IPS DF 6.9 (cell line): ENCODE measurements around the gene KIAA1958.

Experiments
- DNase-seq: peaks from one replicate; pipeline ENCODE4 v3.0.0-alpha.2; 2013; ENCODE audit warnings: low read depth, low spot score
- H3K27ac ChIP-seq: one replicate; pipeline ENCODE4 v1.5.1; 2013; ENCODE audit warnings: low read length, control low read depth
- H3K27me3 ChIP-seq: 2 replicates; pipeline ENCODE4 v1.6.1; 2013; ENCODE audit warnings: mild to moderate bottlenecking, low read length; ENCODE audit not compliant: control insufficient read depth, insufficient read depth
- H3K36me3 ChIP-seq: 2 replicates; pipeline ENCODE4 v1.6.1; 2013; ENCODE audit warnings: low read length; ENCODE audit not compliant: control insufficient read depth, insufficient read depth
- H3K4me1 ChIP-seq: 2 replicates; pipeline ENCODE4 v1.6.1; 2013; ENCODE audit warnings: low read length; ENCODE audit not compliant: control insufficient read depth, insufficient read depth
- H3K4me3 ChIP-seq: 2 replicates; pipeline ENCODE4 v1.5.1; 2013; ENCODE audit warnings: mild to moderate bottlenecking, low read length
- H3K9me3 ChIP-seq: 2 replicates; pipeline ENCODE4 v1.6.1; 2013; ENCODE audit warnings: low read length, inconsistent platforms; ENCODE audit not compliant: control insufficient read depth, insufficient read depth
- WGBS: extraction: QIAGEN DNeasy Blood & Tissue Kit; methylation state at CpG from one replicate; pipeline ENCODE4 v1.1.7; 2013; ENCODE audit warnings: mixed read lengths, missing lambda C conversion rate; ENCODE audit not compliant: insufficient read length, insufficient coverage; 5-methylcytosine and 5-hydroxymethylcytosine counted together

Gene KIAA1958

DNA sequence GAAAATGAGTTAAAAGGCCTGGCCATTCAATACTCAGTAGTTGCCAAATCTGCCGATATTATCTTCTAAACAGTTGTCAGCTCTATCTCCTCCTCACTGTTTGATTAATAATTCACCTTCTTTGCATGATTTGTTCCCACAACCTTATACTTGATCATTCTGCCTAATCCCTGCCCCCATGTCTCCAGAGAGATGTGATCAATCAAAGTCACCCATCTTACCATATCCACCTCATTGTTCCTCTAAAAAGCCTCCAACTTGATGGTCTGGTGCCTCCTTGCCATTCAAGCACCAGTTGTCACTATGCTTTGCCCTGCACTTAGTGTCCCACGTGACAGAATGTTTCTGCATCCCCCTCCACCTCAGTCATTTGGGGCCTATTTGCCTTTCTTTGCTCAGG is 41.3 kb downstream of the KIAA1958 start:
- DNase-seq: no peak
- no CpG with 5 or more reads among the region's 2 CpGs for WGBS
- H3K9me3 ChIP-seq: no peaks in the 10 kb centered on the region
- H3K27me3 ChIP-seq: no peaks in the 10 kb centered on the region
- H3K27ac ChIP-seq: no peak overlapping the region
- no peaks in the 10 kb centered on the region for H3K36me3 ChIP-seq
- H3K4me3 ChIP-seq: no peak overlapping the region
- peaks cover 4% of the 10 kb centered on the region; the same call in 1 of the 2 replicates for H3K4me1 ChIP-seq

DNA sequence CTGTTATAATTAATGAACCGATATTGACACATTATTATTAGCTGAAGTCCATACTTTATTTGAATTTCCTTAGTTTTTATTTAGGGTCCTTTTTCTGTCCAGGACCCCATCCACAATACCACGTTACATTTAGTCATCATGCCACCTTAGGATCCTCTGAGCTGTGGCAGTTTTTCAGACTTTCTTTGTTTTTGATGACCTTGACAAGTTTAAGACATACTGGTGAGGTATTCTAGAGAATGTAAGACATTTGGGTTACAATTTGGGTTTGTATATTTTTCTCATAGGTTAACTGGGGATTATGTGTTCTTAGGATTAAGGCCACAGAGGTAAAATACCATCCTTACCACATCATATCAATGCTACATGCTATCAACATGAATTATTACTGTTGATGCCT is 42.7 kb downstream of the KIAA1958 start:
- WGBS: no CpG with 5 or more reads among the region's 2 CpGs
- H3K4me3 ChIP-seq: no peak overlapping the region
- H3K9me3 ChIP-seq: no peaks in the 10 kb centered on the region
- no peak overlapping the region for H3K27ac ChIP-seq
- no peak for DNase-seq
- H3K36me3 ChIP-seq: no peaks in the 10 kb centered on the region
- no peaks in the 10 kb centered on the region for H3K27me3 ChIP-seq
- peaks cover 4% of the 10 kb centered on the region; the same call in 1 of the 2 replicates for H3K4me1 ChIP-seq

DNA sequence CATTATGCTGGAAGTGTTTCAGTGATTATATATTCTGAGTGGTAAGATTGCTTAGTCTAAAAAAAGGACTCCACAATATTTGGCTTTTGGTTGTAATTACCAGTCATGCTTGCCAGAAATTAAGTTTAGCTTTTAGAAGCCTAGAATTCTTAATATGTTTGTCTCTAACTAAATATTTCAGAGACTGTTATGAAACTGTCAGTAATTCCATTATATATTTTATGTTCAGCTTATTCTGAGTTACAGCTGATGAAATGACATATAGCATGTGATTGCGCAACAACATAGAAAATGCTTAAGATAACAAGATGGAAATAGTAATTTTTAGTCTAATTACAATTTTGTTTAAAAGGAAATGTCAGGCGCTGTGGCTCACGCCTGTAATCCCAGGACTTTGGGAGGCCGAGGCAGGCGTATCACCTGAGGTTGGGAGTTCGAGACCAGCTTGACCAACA is 44.2 kb downstream of the KIAA1958 start:
- Histone ChIP-seq H3K36me3 (no peaks in the 10 kb centered on the region), H3K27me3 (no peaks in the 10 kb centered on the region), H3K4me3 (no peak overlapping the region), H3K9me3 (no peaks in the 10 kb centered on the region), H3K4me1 (peaks cover 4% of the 10 kb centered on the region; the same call in 1 of the 2 replicates), H3K27ac (no peak overlapping the region)
- DNase-seq: no peak
- no CpG with 5 or more reads among the region's 6 CpGs for WGBS

DNA sequence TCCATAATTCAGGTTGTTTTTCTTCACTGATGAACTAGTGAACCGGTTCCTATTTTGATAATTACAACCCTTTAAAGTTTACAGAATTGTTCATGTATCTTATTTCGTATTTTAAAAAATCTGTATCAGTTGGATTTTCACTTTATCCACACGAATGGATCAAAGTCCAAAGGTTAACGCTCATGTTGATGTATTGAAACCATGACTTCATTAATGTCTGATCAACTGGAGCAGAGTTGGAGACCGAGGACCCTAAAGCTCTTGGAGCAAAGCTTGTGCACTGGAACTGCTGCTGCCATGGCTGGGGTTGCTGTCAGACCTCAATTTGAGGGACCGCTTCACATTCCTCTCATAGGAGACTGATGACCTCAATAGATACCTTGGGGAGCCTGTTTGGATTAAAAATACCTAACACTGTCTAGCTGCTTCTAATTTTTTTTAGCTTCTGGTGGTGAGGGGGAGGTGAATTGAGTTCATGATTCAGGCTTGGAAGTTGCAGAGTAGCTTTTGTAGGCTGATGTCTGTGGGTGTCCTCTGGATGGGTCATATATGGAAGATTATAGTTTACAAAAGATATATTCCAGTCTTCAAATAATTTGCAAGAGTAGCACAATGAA is 45.1 kb downstream of the KIAA1958 start:
- no peak for DNase-seq
- WGBS: no CpG with 5 or more reads among the region's 6 CpGs
- peaks cover 4% of the 10 kb centered on the region; the same call in 1 of the 2 replicates for H3K4me1 ChIP-seq

DNA sequence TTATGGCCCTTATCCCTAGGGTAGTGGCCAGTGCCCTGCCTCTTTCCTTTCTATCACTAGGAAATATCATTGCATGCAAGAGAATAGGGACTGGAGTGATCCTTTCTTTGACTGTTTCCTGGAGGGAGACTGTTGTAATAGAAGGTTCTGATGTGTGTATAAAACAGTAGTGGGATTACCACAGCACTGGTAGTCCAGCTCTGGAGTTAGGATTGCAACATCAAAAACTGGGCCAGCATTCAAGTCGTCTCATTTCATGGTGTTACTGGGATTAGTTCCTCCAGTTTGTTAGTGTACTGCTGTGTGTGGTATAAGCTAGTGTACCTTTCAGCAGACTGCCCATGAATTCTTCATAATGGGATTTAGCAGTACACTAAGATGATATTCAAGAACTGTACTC is 45.8 kb downstream of the KIAA1958 start:
- no peak overlapping the region for H3K4me3 ChIP-seq
- peaks cover 4% of the 10 kb centered on the region; the same call in 1 of the 2 replicates for H3K4me1 ChIP-seq
- no peaks in the 10 kb centered on the region for H3K27me3 ChIP-seq
- no peak for DNase-seq
- H3K9me3 ChIP-seq: no peaks in the 10 kb centered on the region
- H3K36me3 ChIP-seq: no peaks in the 10 kb centered on the region
- WGBS: no CpG with 5 or more reads among the region's 1 CpG
- H3K27ac ChIP-seq: no peak overlapping the region

More for the DNA sequence above, 45.1 kb downstream of the KIAA1958 start:
- no peaks in the 10 kb centered on the region for H3K9me3 ChIP-seq
- no peaks in the 10 kb centered on the region for H3K36me3 ChIP-seq
- no peak overlapping the region for H3K27ac ChIP-seq
- no peak overlapping the region for H3K4me3 ChIP-seq
- H3K27me3 ChIP-seq: no peaks in the 10 kb centered on the region

DNA sequence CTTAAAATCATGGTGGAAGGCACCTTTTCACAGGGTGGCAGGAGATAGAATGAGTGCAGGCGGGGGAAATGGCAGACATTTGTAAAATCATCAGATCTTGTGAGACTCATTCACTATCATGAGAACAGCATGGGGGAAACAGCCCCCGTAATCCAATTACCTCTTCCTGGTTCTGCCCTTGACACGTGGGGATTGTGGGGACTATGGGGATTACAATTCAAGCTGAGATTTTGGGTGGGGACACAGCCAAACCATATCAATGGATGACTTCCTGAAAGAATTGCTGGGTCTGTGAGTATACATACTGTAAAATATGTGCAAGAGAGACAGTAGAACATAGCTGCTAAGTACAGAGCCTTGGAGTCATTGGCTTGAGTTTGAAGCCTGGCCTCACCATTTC is 47.0 kb downstream of the KIAA1958 start:
- Histone ChIP-seq H3K4me3 (no peak overlapping the region), H3K36me3 (no peaks in the 10 kb centered on the region), H3K4me1 (peaks cover 2% of the 10 kb centered on the region; the same call in 1 of the 2 replicates), H3K9me3 (no peaks in the 10 kb centered on the region), H3K27ac (no peak overlapping the region), H3K27me3 (no peaks in the 10 kb centered on the region)
- DNase-seq: no peak
- no CpG with 5 or more reads among the region's 3 CpGs for WGBS

DNA sequence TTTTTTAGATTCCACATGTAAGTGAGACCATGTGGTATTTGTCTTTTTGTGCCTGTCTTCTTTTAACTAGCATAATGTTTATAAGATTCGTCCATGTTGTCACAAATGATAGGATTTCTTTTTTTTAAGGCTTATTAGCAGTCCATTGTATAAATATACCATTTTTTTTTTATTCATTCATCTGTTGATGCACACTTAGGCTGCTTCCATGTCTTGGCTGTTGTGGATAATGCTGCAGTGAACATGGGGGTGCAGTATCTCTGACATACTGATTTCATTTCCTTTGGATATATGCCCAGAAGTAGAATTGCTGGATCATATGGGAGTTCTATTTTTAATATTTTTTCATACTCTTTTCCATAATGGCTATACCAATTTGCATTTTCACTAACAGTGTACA is 48.7 kb downstream of the KIAA1958 start:
- WGBS: no CpG with 5 or more reads among the region's 1 CpG
- Histone ChIP-seq H3K36me3 (no peaks in the 10 kb centered on the region), H3K27me3 (no peaks in the 10 kb centered on the region), H3K9me3 (no peaks in the 10 kb centered on the region), H3K4me1 (peaks cover 2% of the 10 kb centered on the region; the same call in 1 of the 2 replicates), H3K4me3 (no peak overlapping the region), H3K27ac (no peak overlapping the region)
- DNase-seq: no peak

DNA sequence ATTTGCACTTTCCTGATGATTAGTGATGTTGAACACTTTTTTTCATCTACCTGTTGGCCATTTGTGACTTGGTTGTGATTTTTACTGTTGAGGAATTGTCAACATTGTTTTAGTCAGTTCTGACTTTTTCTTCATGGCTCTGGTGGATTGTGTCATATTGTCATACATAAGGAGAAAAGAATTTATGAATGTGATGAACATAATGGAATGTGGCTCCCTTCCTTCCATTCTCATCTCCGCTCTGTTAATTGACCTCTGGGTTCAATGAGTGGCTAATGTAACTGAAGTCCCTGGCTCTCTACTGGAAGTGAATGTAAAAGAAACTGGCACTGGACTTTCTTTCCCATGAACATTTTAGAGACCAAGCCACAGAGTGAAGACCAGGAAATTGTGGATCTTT is 49.2 kb downstream of the KIAA1958 start:
- no peaks in the 10 kb centered on the region for H3K9me3 ChIP-seq
- no peak overlapping the region for H3K4me3 ChIP-seq
- H3K27me3 ChIP-seq: no peaks in the 10 kb centered on the region
- peaks cover 2% of the 10 kb centered on the region; the same call in 1 of the 2 replicates for H3K4me1 ChIP-seq
- no peak overlapping the region for H3K27ac ChIP-seq
- H3K36me3 ChIP-seq: no peaks in the 10 kb centered on the region
- no peak for DNase-seq
- no CpG with 5 or more reads among the region's 1 CpG for WGBS

DNA sequence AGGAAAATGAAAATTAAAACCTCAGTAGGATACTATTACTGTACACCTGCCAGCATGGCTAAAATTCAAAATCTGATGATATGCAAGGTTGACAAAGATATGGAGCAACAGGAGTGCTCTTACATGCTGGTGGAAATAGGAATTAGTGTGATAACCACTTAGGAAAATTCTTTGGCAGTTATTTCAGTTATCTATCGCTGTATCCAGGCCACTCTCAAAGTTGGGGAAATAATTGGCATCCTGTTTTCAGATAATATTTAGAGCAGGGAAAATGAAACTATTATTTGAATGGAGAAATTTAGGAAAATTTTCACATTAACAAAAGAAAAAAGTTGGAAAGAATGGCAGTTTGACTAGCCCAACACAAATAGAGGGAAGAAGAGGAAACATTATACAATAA is 50.9 kb downstream of the KIAA1958 start:
- no CpG with 5 or more reads among the region's 1 CpG for WGBS

DNA sequence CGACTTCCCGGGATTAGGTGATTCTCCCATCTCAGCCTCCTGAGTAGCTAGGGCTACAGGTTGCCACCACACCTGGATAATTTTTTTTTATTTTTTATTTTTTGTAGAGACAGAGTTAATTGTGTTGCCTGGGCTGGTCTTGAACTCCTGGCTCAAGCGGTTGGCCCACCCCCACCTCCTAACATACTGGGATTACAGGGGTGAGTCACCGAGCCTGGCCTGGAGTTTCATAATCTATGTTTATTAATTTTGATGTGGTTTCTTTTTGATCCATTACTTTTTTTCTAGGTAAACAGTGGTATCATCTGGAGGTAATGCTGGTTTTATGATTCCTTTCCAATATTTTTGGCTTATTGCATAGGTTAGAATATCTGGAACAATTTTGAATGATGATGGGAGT is 54.2 kb downstream of the KIAA1958 start:
- Histone ChIP-seq H3K4me1 (no peaks in the 10 kb centered on the region), H3K9me3 (no peaks in the 10 kb centered on the region), H3K27ac (no peak overlapping the region), H3K4me3 (no peak overlapping the region), H3K27me3 (no peaks in the 10 kb centered on the region), H3K36me3 (no peaks in the 10 kb centered on the region)
- no CpG with 5 or more reads among the region's 4 CpGs for WGBS
- no peak for DNase-seq

More for the DNA sequence above, 50.9 kb downstream of the KIAA1958 start:
- DNase-seq: no peak
- H3K27ac ChIP-seq: no peak overlapping the region
- no peaks in the 10 kb centered on the region for H3K27me3 ChIP-seq
- H3K4me3 ChIP-seq: no peak overlapping the region
- no peaks in the 10 kb centered on the region for H3K36me3 ChIP-seq
- H3K9me3 ChIP-seq: no peaks in the 10 kb centered on the region
- no peaks in the 10 kb centered on the region; the same call in 1 of the 2 replicates for H3K4me1 ChIP-seq

DNA sequence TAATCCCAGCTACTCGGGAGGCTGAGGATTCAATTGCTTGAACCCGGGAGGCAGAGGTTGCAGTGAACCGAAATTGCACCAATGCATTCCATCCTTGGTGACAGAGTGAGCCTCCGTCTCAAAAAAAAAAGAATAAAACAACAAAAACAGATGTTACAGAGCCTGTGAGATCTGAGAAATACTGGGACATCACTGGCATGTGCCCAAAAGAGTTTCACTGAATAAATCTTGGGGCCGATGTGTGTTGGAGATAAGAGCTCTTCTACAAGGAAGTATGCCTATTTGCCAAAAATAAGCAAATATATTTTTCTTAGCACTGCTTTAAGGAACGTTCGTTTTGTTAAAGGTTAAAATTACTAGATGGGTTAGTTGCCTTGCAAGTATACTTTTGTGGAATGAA is 55.1 kb downstream of the KIAA1958 start:
- H3K27me3 ChIP-seq: no peaks in the 10 kb centered on the region
- no peak overlapping the region for H3K4me3 ChIP-seq
- no peaks in the 10 kb centered on the region for H3K36me3 ChIP-seq
- H3K9me3 ChIP-seq: no peaks in the 10 kb centered on the region
- H3K4me1 ChIP-seq: no peaks in the 10 kb centered on the region
- H3K27ac ChIP-seq: no peak overlapping the region
- no peak for DNase-seq
- WGBS: no CpG with 5 or more reads among the region's 7 CpGs
